HepG2 (cell line): ENCODE data around the gene TDRD9. TPM values are rescaled to one million over a fixed set of nuclear protein-coding genes. Genes with fewer than 3 reads are reported as not detected.
A peak's percentile ranks its signal among the peaks of the same experiment; 100 is the strongest.

ENCODE experiments used
- ATAC-seq: fragments of 200-7000 bp; cut with Tn5 transposase; 3 replicates; pipeline ENCODE4 v1.9.1; 2020; ENCODE audit warnings: mild to moderate bottlenecking, moderate library complexity
- BruUV-seq: library from RNA; stranded (reverse); fragments of 400-500 nt; replicated peaks from 2 replicates; lab custom pipeline; 2021; lab: Mats Ljungman, UMichigan
- CTCF ChIA-PET: fragments of 300-600 bp; formaldehyde crosslinking; extraction: SDS; loops from one replicate; lab custom pipeline; 2021; ENCODE audit warnings: low total read pairs, inconsistent platforms, low intra/inter-chr PET ratio; lab: Yijun Ruan, JAX
- POLR2A ChIA-PET: fragments of 350-600 bp; sonication (Branson Sonifier 250); formaldehyde crosslinking; loops from one replicate; lab custom pipeline; 2020; ENCODE audit warnings: antibody characterized with exemption, inconsistent platforms; lab: Yijun Ruan, JAX
- DNase-seq: peaks from one replicate; pipeline ENCODE4 v3.0.0-alpha.2; 2015; ENCODE audit warnings: low spot score
- FAIRE-seq: peaks from 3 replicates; lab custom pipeline; 2011; peaks lifted over from hg19 to GRCh38; lab: Jason Lieb, UNC
- H2AFZ ChIP-seq: one replicate; pipeline ENCODE4 v1.6.1; 2011; ENCODE audit warnings: low read length, inconsistent platforms
- H3K27ac ChIP-seq: fragments of 300-600 bp; 3 replicates; pipeline ENCODE4 v1.8.0; 2011; ENCODE audit warnings: mixed run types, mild to moderate bottlenecking, mixed read lengths, low read length, inconsistent platforms; ENCODE audit not compliant: insufficient read depth; ENCODE audit errors: extremely low read length
- H3K27me3 ChIP-seq, 2 experiments: fragments of 200-600 bp in 1 of 2; 2 replicates in 1 of 2; 3 replicates in 1 of 2; pipeline versions ENCODE4 v1.6.0 to v1.8.0; 2011; ENCODE audit warnings: low read length in 2 of 2, mild to moderate bottlenecking in 2 of 2, moderate library complexity in 2 of 2, inconsistent platforms in 1 of 2; ENCODE audit not compliant: insufficient read depth in 2 of 2, control insufficient read depth in 1 of 2
- H3K36me3 ChIP-seq, 2 experiments: fragments of 200-600 bp in 1 of 2; replicated peaks in 1 of 2; 2 replicates in 1 of 2; 3 replicates in 1 of 2; pipeline versions ENCODE4 v1.5.1 to v1.8.0; 2011; ENCODE audit warnings: low read length in 2 of 2, inconsistent platforms in 1 of 2; ENCODE audit not compliant: insufficient read depth in 2 of 2, control insufficient read depth in 1 of 2
- H3K4me1 ChIP-seq: 2 replicates; pipeline ENCODE4 v1.5.1; 2012; ENCODE audit warnings: low read length, inconsistent platforms; ENCODE audit not compliant: insufficient read depth
- H3K4me2 ChIP-seq: 2 replicates; pipeline ENCODE4 v1.6.0; 2011; ENCODE audit warnings: low read depth, low read length, inconsistent platforms
- H3K4me3 ChIP-seq, 3 experiments: fragments of 200-600 bp in 1 of 3; sonication (generic), shearing (Covaris generic) in 1 of 3; replicated peaks in 1 of 3; 2 replicates each; pipeline ENCODE4 v1.5.1; 2011 to 2016; ENCODE audit warnings: low read length in 3 of 3, inconsistent platforms in 2 of 3, low read depth in 2 of 3, mild to moderate bottlenecking in 2 of 3, control low read depth in 1 of 3, mixed read lengths in 1 of 3; ENCODE audit not compliant: insufficient read depth in 1 of 3
- H3K79me2 ChIP-seq: one replicate; pipeline ENCODE4 v1.6.1; 2011; ENCODE audit warnings: low read length, inconsistent platforms; ENCODE audit not compliant: insufficient read depth
- H3K9ac ChIP-seq: 2 replicates; pipeline ENCODE4 v1.6.0; 2011; ENCODE audit warnings: mild to moderate bottlenecking, low read depth, low read length, inconsistent platforms; ENCODE audit not compliant: insufficient read depth
- H3K9me3 ChIP-seq: 2 replicates; pipeline ENCODE4 v1.5.1; 2012; ENCODE audit warnings: mild to moderate bottlenecking, low read length
- H4K20me1 ChIP-seq: 2 replicates; pipeline ENCODE4 v1.6.0; 2011; ENCODE audit warnings: inconsistent platforms, mild to moderate bottlenecking, low read length, moderate library complexity; ENCODE audit not compliant: insufficient read depth
- ATF7 ChIP-seq, 2 experiments: fragments of 450-650 bp in 1 of 2; sonication (generic) in 1 of 2; formaldehyde crosslinking in 1 of 2; IDR thresholded peaks; 2 replicates each; pipeline versions ENCODE4 v1.4.0 to v1.6.1; 2016 to 2020; ENCODE audit warnings: antibody characterized with exemption in 1 of 2, mild to moderate bottlenecking in 1 of 2, missing genetic modification reagents in 1 of 2
- NONO ChIP-seq, 2 experiments: fragments of 450-650 bp in 1 of 2; sonication (generic) in 1 of 2; formaldehyde crosslinking in 1 of 2; IDR thresholded peaks in 1 of 2; conservative IDR thresholded peaks in 1 of 2; 2 replicates each; pipeline versions ENCODE4 v1.6.1 to v1.8.0; 2017 to 2022; ENCODE audit warnings: mild to moderate bottlenecking in 1 of 2, missing genetic modification reagents in 1 of 2, moderate library complexity in 1 of 2
- RXRB ChIP-seq: IDR thresholded peaks from 2 replicates; pipeline ENCODE4 v1.6.1; 2016; ENCODE audit warnings: borderline replicate concordance, missing genetic modification reagents, missing compliant biosample characterization
- ZFP91 ChIP-seq: sonication (generic); formaldehyde crosslinking; IDR thresholded peaks from 2 replicates; pipeline ENCODE4 v1.9.0; 2022; ENCODE audit warnings: missing genetic modification reagents, mild to moderate bottlenecking, borderline replicate concordance
- WGBS: methylation state at CpG from one replicate; pipeline ENCODE4 v1.1.6; 2017; ENCODE audit warnings: low lambda C conversion rate; 5-methylcytosine and 5-hydroxymethylcytosine counted together
- in situ Hi-C: cut with HindIII; loops from 2 replicates; pipeline ENCODE4 v1.10.0; 2017; ENCODE audit warnings: low pct_unique_long_range_greater_than_20kb; ENCODE audit not compliant: extremely low pct_ligation_motif_present
- intact Hi-C: fragments of 100-400 bp; cut with micrococcal nuclease; formaldehyde crosslinking; loops from one replicate; pipeline ENCODE4 v1.10.0; 2022; ENCODE audit not compliant: unreplicated experiment
- polyA plus RNA-seq, 8 experiments: library from polyadenylated mRNA; depleted of rRNA in 3 of 8; stranded (reverse) in 7 of 8; unstranded in 1 of 8; fragments of >200 nt; fragmentation: Illumina TruSeq in 4 of 8; extraction: Trizol in 4 of 8; gene quantifications; 2 replicates each; pipeline versions ENCODE4 v1.2.1 to v1.2.3, GENCODE V29; 2011 to 2016; ENCODE audit warnings: low read depth in 4 of 8, missing spikeins in 1 of 8, mixed read lengths in 1 of 8; ENCODE audit not compliant: insufficient read depth in 1 of 8
- total RNA-seq, 5 experiments: library from RNA; depleted of rRNA; stranded (reverse); fragments of >200 nt; fragmentation: Illumina TruSeq; extraction: Trizol; gene quantifications; 2 replicates each; pipeline ENCODE4 v1.2.3, GENCODE V29; 2016; ENCODE audit warnings: low read depth in 1 of 5

Gene TDRD9
- total and polyA plus RNA-seq, 2 of the 13 experiments (the other 11 are each of a cell fraction or from before 2014, with no cell fraction given): not detected

GRCh38 chr14:103896578-103896977, 31.7 kb upstream of the TDRD9 start:
- Histone ChIP-seq H3K9ac (no peak overlapping the region; the same call in 1 of the 2 replicates), H3K27me3 (no peaks in the 10 kb centered on the region; a peak in 1 of 5 replicates), H3K27ac (peak overlapping the region; percentile 27), H2AFZ (no peak overlapping the region), H3K79me2 (no peaks in the 10 kb centered on the region), H3K4me2 (peak overlapping the region; percentile 38), H3K36me3 (no peaks in the 10 kb centered on the region), H3K9me3 (no peaks in the 10 kb centered on the region), H4K20me1 (no peaks in the 10 kb centered on the region), H3K4me1 (peaks cover 74% of the 10 kb centered on the region), H3K4me3 (peak overlapping the region in 1 of 3 experiments; percentile 14; a peak in 1 of 6 replicates)
- in situ Hi-C loops (no loop called here), intact Hi-C loops (no loop called here)
- 76% methylated on average over 6 of the region's 6 CpGs for WGBS
- FAIRE-seq: peak; percentile 36
- ATAC-seq: no peak; the same call in 2 of the 3 replicates
- TF ChIP-seq RXRB (CRISPR knock-in tag) (no peak), NONO (IDR thresholded peaks at IDR 0.05) (no peak), NONO (CRISPR knock-in tag; conservative IDR thresholded peaks at IDR 0.05) (0 out of 2 replicates have a peak, but pooled peaks have one; percentile 11), ZFP91 (CRISPR knock-in tag) (0 out of 2 replicates have a peak, but pooled peaks have one; percentile 0), ATF7 (IDR thresholded peaks at IDR 0.05) (no peak), ATF7 (CRISPR knock-in tag; IDR thresholded peaks at IDR 0.05) (no peak)
- ChIA-PET CTCF (no interaction called here), POLR2A (interaction anchor here (1.0 to 6.3 kb wide), 8 partner anchors 8 to 88 kb away, joined by 3 to 62 read pairs (median 5); no protein-coding TSS in a partner anchor)
- DNase-seq: no peak
- no TSS peak for BruUV-seq
